HG03457 (cell line): ENCODE results near the gene CREG2.

Experiments used
- ATAC-seq: cut with Tn5 transposase; IDR thresholded peaks from one replicate; pipeline ENCODE4 v1.9.1; 2021; ENCODE audit warnings: moderate number of reproducible peaks; ENCODE audit not compliant: unreplicated experiment

Gene CREG2

DNA sequence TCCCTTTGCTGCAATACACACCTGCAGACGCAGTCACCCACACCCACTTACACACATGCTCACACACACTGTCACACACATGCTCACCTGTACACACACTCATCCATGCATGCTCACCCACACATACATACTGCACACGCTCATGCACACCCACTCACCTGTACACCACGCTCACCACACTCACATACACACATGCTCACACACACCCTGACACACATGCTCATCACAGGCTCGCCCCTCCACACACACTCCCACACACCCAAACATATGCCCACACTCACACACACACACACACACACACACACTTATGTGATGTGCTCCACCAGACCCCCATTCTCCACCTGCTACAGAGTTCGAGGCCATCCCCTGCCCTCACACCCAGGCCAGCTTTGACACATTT lies 22.8 kb upstream of the CREG2 start:
- ATAC-seq, result no peak

DNA sequence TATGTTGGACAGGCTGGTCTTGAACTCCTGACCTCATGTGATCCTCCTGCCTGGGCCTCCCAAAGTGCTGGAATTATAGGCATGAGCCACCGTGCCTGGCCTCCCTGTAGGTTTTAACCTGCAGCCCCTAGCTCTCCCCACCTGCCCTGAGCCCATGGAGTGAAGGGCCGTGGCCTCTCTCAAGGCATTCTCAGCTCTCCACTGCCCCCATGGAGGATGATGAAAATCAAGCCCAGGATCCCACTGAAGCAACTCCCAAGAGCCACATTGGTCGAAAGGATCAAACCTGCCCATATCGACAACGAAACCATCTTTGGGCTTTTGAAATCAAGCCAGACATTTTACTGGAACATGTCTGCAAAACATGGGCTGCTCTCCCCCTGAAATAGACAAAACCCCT lies 22.4 kb upstream of the CREG2 start:
- no peak for ATAC-seq

DNA sequence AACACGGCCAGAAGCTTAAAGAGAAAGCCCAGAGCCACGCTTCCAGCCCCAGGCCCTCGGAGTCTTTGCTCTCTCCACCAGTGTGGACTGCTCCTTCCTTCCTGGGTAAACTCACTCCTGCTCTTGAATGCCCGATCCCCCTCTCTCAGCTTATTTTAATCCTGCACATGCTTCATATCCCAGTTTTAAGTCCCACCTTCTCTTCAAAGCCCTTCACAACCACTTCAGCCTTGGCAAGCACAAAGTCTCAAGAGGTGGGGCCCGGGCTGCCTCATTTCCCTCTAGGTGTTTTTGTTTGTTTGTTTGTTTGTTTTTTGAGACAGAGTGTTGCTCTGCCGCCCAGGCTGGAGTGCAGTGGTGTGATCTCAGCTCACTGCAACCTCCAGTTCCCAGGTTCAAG lies 21.6 kb upstream of the CREG2 start:
- ATAC-seq, result no peak

DNA sequence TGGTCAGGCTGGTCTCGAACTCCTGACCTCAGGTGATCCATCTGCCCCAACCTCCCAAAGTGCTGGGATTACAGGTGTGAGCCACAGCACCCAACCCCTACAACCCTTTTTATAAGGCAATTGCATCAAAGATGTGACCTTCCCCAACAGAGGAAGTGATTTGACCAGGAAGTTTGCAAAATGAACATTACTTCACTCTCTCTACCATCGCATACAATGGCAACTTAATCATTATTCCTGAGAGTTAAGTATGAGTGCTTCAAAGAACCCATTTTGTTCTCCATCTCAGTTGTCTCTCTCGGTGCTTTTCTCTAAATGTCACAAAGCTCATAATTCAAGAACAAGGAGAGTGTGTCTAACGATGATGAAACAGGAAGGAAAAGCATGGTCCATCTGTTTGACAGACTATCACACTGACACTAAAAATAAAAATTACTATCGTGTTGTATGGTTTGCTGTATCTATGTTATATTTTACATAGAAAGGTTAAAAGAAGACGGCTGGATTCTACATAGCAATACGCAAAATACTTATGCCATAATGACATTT lies 18.1 kb upstream of the CREG2 start:
- ATAC-seq, result no peak

DNA sequence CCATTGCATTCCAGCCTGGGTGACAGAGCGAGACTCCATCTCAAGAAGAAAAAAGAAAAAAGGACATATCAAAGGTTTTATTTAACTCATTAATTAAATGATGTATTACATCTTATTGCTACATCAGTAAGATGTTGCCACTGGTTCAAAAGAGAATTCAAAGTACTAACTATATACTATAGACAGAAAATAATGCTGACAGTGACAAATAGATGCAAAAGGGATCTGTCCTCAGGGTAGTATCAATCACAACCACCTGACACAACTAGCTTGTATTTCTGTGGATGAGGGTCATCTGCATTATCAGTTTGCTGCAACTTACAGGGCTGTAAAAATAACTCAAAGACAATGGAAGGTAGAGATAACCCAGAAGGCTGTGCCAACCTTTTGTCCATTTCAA lies 16.4 kb upstream of the CREG2 start:
- ATAC-seq, result no peak

DNA sequence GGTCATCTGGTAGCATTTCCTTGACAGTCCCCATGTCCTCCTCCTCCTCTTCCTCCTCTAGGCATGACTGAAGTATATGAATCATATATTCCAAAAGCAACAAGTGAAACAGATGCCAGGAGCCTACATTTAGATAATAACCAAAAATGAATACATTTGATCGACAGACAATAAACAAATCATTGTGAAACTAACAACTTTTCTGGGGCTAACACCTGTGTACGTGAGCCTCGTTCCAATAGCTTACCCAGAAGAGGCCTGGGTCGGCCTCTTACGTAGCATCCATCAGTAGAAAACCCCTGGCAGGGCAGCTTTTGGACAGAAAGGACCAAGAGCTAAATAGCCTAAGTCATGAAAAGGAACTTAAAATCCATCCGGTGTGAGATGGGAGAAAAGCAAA lies 15.3 kb upstream of the CREG2 start:
- ATAC-seq, result no peak

DNA sequence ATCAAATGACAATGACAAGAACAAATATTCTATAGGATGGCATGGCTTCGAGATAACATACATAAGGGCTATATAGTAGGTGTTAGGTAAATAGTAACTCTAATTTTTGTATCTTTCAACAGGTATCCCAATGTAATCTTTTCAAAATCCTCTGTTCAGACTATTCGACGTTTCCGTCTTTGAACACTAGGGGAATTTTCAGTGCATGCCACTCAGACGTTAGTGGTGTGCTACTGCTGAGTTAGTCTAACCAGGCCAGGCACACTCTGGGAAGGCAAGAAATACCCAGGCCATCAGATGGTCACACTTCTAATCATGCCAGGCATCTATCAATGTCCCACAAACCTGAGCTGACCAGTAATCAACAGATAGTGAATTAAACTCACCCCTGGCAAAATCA lies 14.6 kb upstream of the CREG2 start:
- ATAC-seq, result no peak

DNA sequence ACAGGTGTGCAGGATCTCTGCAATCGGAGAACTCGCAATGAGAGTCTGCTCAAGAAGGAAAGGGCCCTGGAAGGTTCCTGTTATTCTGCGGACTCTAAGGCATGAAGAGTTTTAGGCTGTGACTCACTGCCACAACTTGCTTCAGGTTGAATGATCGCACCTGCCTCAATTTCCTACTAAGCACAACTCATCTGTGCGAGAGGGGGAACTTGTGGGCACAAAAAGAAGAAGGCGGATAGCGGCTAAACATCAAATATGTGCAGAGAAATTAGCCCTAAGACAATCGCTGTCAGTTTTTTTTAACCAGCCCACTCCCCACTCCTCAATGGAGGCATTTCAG lies 14.0 kb upstream of the CREG2 start:
- ATAC-seq, result no peak

DNA sequence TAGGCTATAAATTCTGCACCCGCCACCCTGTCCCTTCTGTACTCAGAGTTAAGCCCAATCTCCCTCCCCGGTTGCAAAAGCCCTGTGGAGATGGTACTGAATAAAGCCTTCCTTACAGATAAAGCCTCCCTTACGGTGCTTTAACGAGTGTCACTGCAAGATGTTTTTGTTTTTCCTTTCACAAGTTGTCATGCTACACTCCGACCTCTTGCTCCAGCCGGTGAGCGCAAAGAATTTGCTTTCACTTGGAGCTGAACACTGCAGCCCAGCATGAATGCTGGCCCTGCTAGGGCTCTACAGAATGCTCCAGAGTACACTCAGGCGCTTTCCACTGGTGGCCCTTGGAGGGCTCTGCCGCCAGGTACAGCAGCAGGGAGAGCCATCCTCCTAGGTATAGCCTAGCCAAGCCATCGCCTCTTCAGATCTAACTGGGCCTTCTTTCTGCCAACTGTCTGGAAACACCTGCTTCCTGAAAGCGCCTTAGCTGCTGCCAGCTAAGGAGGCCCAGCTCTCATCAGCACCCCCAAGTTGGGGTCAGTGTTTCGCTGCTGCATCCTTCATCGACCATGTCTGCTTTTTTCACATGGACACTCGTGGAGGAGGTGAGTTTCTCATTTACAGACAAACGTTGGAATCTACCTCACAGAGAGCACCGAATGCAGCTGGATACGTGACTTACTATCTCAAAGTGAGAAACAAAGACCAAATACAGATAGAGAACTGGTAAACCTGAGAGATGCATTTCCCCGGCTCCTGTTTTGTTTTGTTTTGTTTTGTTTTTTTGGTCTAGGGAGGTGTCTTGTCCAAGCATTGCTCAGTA lies 13.4 kb upstream of the CREG2 start:
- no peak for ATAC-seq

DNA sequence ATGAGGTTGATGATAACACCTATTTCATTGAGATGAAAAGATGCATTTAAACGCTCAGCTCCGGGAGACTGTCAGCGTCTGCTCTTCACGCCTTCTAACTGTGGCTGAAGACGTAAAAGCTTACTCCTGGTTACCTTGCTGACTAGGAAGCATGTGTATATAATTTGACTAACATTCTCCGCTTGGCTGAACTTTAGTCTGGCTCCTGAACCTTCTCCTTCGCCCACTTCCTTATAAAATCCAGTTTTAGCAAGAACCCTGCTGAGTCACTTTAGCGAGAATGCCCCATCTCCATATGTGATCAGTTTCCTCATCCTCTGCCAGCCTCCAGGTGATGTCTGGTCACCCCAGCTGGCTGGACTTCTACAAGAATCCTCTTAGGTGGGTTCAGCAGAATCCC lies 12.7 kb upstream of the CREG2 start:
- ATAC-seq, result no peak

DNA sequence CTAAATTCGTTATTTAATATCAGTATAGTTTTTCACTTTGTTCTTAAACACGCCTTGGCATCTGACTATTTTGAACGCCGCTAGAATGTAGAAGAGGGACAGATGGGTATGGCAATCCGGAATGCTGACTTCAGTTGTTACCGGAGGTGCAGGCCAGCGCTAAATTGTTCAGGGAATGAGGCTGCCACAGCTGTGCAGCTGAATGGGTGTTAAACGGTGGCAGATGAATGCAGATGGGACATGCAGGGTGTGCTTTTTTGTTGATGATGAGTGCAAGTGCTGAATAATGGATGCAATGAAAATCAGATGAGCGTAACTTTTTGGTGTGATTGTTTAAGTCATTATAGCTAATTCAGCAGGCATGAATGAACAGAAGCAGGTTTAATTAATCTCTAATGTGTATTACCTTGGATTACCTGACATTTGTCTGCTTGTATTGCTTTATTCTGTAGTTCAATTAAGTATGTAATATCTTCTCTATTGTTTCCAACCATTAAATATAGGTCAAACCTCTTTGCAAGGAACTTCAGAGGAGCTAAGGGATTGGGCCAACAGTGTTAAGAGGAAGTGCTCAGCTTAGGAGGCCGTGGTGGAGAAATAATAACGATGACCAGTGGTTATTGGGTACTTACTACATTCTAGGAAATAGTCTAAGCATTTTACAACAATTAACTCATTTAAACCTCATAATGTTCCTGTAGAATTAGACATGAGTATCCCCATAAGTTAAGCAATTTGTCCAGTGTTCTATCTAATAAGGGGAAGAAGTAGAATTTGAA lies 11.9 kb upstream of the CREG2 start:
- ATAC-seq, result no peak

DNA sequence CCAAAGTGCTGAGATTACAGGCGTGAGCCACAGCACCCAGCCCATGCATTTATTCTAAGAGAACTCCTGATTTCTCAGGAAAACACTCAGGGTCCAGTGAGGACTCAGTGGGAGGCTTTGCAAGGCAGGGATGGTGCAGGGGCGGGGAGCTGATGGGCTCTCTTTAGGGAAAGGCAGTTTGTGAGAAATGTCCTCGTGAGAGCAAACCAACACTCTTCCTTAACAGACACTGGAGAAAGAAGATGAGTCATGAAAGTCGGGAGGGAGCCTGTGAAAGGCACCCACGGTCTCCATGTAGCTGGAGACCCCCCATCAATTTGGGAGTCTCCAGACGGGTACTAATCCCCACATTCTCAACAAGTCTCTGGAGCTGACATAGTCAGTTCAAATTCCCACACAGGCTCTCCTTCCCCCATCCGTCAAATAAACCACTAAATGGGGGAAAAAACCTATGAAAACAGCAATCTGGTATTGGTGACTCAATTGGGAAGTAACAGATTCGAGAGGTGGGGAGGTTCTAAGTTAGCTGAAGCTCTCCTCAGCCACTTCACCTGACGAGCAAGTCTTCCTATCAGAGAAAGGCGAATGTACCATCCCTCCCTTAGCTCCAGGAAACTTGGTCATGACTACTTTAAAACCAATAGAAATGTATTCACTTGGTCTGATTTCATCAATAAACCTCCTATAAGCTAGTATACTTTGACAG lies 11.0 kb upstream of the CREG2 start:
- ATAC-seq, result no peak

DNA sequence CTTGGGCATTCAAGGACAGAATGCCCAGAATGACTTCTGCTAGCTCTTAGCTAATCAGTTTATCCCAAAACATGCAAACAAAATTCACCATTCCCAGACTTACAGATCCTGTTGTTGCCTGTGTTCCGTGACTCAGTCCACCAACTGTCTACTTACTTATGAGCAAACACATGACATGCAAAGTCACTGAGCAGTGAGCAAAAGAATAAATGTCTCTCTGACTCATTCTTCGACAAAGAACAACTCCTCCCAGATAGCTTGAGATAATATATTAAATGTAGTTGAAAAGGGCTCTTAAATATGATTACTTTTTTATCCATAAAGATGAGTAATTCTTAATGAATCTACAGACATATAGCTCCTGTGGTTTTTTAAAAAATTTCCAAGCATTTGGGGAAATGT lies 9.0 kb upstream of the CREG2 start:
- ATAC-seq, result no peak

DNA sequence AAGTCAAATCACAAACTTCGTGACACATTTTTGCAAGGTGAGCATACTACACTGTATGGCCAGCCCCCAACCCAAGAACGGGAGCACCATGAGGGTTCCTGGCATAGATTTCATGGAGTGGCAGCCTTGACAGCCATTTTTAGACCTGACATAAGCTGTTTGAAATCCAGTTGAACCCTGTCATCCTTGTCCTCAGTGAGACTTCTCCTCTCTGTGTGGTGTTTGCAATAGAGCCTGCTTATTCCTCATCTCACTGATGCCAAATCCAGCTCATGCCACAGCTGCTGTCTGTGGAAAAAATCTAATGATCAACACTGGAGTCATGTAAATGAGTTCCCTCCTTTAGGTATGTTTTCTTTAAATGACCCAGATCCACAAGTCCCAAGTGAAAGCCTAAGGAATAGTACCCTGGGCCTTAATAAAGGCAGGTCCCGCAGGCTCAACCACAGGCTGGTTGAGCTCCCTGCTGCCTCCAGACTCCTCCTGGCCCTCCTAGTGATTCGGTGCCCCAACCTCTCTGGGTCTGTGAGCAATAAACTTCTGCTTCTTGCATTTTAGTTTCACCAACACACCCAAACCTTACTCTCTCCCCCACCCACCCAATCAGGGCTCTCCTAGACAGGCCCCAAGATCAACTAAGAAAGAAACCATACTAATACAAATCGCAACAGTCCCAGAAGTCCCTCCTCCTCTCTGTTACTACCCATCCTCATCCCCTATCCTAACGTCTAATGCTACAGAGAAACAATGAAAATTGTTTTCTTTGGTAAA lies 8.4 kb upstream of the CREG2 start:
- no peak for ATAC-seq

DNA sequence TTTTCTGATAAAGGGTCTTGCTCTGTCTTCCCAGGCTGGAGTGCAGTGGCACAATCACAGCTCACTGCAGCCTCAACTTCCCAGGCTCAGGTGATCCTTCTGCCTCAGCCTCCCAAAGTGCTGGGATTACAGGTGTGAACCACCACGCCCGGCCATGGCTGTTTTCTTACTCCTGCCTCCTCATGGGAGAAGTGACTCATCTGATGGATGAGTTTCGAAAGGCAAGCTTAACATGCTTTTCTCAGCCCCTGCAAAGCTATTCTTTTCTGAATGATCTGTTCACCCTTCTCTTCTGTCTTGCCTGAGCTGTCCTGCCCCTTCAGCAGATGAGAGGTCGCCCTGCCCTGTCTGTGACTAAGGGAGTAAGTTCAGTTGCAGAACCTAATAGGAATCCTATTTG lies 929 bp upstream of the CREG2 start:
- ATAC-seq, result no peak

DNA sequence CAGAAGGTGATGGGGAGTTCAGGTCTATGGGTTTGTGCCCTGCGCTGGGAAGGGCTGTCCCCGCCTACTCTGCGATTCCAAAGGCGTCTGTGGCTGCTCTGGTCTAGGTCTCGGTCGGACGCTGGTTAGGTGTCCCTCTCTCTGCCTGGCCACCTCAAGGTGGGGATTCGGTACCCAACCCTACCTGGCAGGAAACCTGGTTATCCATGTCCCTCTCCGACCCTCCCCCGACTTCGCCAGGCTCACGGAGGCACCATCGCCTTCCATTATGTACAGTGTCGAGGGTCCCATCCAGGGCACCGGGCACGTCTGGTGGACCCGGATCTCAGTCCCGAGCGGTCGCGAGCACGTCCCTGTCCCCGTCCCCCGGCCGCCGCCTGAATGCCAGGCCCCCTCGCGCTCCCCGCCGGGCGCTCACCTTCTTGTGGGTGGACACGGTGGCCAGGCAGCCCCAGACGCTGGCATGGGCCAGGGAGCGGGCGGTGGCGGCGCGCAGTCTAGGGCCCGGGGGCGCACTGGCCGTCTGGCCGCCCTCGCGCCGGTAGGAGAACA lies 628 bp downstream of the CREG2 start:
- ATAC-seq, result no peak

DNA sequence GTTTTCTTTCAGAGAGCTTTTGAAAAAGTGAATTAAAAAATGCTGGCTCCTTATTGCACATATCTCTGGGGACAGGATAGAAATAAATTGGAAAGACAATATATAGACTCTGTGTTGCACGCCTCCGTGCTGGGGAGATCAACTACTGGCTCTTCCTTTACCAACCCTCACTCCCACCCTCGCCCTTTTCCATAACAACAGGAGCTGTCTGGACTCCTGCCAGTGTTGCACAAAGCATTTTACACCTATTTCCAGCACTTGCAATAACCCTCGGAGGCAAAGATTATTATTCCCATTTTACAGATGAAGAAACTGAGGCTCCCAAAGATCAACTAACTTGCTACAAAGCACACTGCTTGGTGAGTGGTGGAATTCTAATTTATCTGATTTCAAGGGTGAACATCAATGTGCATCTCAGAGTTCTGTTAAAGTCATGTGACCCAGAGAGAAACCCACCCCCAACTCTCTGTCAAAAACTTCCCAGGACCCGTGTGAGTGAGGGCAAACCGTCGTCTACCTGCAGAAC lies 4.2 kb downstream of the CREG2 start:
- no peak for ATAC-seq

DNA sequence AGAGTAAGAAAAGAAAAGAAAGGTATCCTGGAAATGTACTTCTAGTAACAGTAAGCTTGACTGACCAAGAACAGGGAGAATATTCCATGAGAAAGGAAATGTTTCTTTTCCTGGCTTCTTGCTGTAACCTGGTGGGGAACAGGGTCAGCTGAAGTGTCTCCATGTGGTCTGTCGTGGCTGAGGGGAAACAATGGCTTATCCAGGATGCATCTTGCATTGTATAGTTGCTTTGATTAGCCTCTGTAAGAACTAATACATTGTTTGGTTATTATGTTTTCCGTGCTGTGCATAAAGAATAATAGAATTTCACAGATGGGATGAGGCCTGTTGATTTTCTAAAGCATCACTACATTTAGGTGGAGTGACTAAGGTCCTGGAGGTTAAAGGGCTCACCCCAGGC lies 4.9 kb downstream of the CREG2 start:
- ATAC-seq, result no peak

DNA sequence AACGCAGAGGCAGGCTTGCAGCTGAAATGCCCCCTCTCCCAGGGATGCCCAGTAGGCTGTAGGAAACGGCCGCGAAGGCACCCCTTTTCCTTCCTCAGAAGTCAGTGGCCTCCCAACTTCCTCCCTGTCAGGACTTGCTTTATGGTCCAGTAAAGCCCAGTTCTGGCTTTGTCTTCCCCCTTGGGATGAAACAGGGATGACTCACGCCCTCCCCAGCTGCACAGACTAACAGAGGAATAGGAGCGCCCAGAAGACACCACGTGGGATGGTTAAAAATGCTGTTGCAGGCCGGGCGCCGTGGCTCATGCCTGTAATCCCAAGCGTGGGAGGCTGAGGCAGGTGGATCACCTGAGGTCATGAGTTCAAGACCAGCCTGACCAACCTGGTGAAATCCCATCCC lies 6.9 kb downstream of the CREG2 start:
- ATAC-seq, result no peak

DNA sequence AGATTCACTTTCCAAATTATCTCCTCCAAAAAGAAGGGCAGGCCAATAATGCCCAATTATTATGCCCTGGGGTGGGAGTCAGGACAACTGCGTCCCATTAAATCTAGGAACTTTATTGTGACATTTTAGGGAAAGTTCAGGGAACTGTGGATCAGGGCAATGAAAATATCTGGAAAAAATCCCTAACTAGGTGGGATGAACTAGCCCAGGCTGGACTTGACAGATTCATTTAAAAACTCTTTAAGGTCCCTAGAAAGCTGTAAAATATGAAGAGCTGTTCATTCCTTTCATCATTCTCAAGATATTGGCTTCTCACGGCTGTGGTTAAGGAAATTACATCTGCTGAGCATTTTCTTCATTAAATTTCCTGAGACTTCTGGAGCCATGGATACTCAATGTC lies 8.2 kb downstream of the CREG2 start:
- ATAC-seq, result no peak
